HG02943 (cell line): ENCODE results near the gene HAO1.

Experiments used
- ATAC-seq: cut with Tn5 transposase; IDR thresholded peaks from one replicate; pipeline ENCODE4 v1.9.1; 2021; ENCODE audit warnings: mild to moderate bottlenecking, low read depth, moderate library complexity; ENCODE audit not compliant: unreplicated experiment

HAO1 gene

GRCh38 chr20:7930343-7930742 is 9.9 kb downstream of the HAO1 start:
- no peak for ATAC-seq

- ATAC-seq, result no peak
Measured at GRCh38 chr20:7926767-7927166, 13.5 kb downstream of the HAO1 start.

- no peak for ATAC-seq
Measured at GRCh38 chr20:7926323-7926722, 13.9 kb downstream of the HAO1 start.

GRCh38 chr20:7924692-7925091 is 15.6 kb downstream of the HAO1 start:
- no peak for ATAC-seq

GRCh38 chr20:7916648-7917047 is 23.6 kb downstream of the HAO1 start:
- ATAC-seq, result no peak

GRCh38 chr20:7912551-7912950 is 27.7 kb downstream of the HAO1 start:
- ATAC-seq, result no peak

GRCh38 chr20:7911586-7912330 is 28.5 kb downstream of the HAO1 start:
- no peak for ATAC-seq

GRCh38 chr20:7908905-7909304 is 31.4 kb downstream of the HAO1 start:
- no peak for ATAC-seq

GRCh38 chr20:7903429-7903828 is 36.8 kb downstream of the HAO1 start:
- ATAC-seq, result no peak

- no peak for ATAC-seq
Measured at GRCh38 chr20:7902879-7903278, 37.4 kb downstream of the HAO1 start.

GRCh38 chr20:7897781-7898364 is 42.4 kb downstream of the HAO1 start:
- no peak for ATAC-seq

- no peak for ATAC-seq
Measured at GRCh38 chr20:7893014-7893730, 47.1 kb downstream of the HAO1 start.

- ATAC-seq, result no peak
Measured at GRCh38 chr20:7891705-7892104, 48.6 kb downstream of the HAO1 start.

- no peak for ATAC-seq
Measured at GRCh38 chr20:7889736-7890135, 50.5 kb downstream of the HAO1 start.

GRCh38 chr20:7883741-7884140 is 56.5 kb downstream of the HAO1 start:
- ATAC-seq, result no peak

GRCh38 chr20:7883309-7883708 is 56.9 kb downstream of the HAO1 start:
- no peak for ATAC-seq

GRCh38 chr20:7882076-7882475 is 58.2 kb downstream of the HAO1 start:
- ATAC-seq, result no peak

- ATAC-seq, result no peak
Measured at GRCh38 chr20:7881551-7881950, 58.7 kb downstream of the HAO1 start.

- peak; percentile 73 for ATAC-seq
Measured at GRCh38 chr20:7879883-7880282, 60.4 kb downstream of the HAO1 start.

GRCh38 chr20:7868108-7868507 is 72.2 kb downstream of the HAO1 start:
- ATAC-seq, result no peak

- ATAC-seq, result no peak
Measured at GRCh38 chr20:7866285-7866684, 74.0 kb downstream of the HAO1 start.

GRCh38 chr20:7859356-7859802 is 80.9 kb downstream of the HAO1 start:
- ATAC-seq, result no peak
